HG03520 (cell line): Measurements from ENCODE around the gene DNAL4.
"Not testable (repeated sequence)": the region's sequence is repeated elsewhere in the genome, so short reads cannot be mapped to it uniquely, and the experiment has no call there.

Source experiments
- ATAC-seq: cut with Tn5 transposase; IDR thresholded peaks from one replicate; pipeline ENCODE4 v1.9.1; 2021; ENCODE audit warnings: mild to moderate bottlenecking, moderate library complexity; ENCODE audit not compliant: unreplicated experiment

The DNAL4 gene

GRCh38 chr22:38828191-38828590 is 34.2 kb upstream of the DNAL4 start:
- ATAC-seq = no peak

GRCh38 chr22:38827510-38827909 is 33.6 kb upstream of the DNAL4 start:
- no peak for ATAC-seq

- ATAC-seq = no peak
These were observed 32.9 kb upstream of the DNAL4 start for GRCh38 chr22:38826801-38827200.

- no peak for ATAC-seq
These were observed 32.4 kb upstream of the DNAL4 start for GRCh38 chr22:38826386-38826785.

- ATAC-seq = no peak
These were observed 30.6 kb upstream of the DNAL4 start for GRCh38 chr22:38824585-38824984.

GRCh38 chr22:38823637-38824036 is 29.7 kb upstream of the DNAL4 start:
- ATAC-seq = no peak

GRCh38 chr22:38823076-38823475 is 29.1 kb upstream of the DNAL4 start:
- ATAC-seq = no peak

- ATAC-seq = no peak
These were observed 26.1 kb upstream of the DNAL4 start for GRCh38 chr22:38820020-38820419.

- ATAC-seq = no peak
These were observed 25.5 kb upstream of the DNAL4 start for GRCh38 chr22:38819387-38819940.

GRCh38 chr22:38817196-38817595 is 23.3 kb upstream of the DNAL4 start:
- ATAC-seq = no peak

- ATAC-seq = no peak
These were observed 21.9 kb upstream of the DNAL4 start for GRCh38 chr22:38815842-38816241.

GRCh38 chr22:38811241-38811640 is 17.3 kb upstream of the DNAL4 start:
- ATAC-seq = no peak

GRCh38 chr22:38805041-38805593 is 11.2 kb upstream of the DNAL4 start:
- not testable (repeated sequence) for ATAC-seq

- ATAC-seq = no peak
These were observed 8.8 kb upstream of the DNAL4 start for GRCh38 chr22:38802671-38803121.

GRCh38 chr22:38799265-38800002 is 5.5 kb upstream of the DNAL4 start:
- ATAC-seq = no peak

- no peak for ATAC-seq
These were observed 4.6 kb upstream of the DNAL4 start for GRCh38 chr22:38798496-38798895.

- ATAC-seq = no peak
These were observed 2.5 kb upstream of the DNAL4 start for GRCh38 chr22:38796262-38796957.

- no peak for ATAC-seq
These were observed 1.6 kb upstream of the DNAL4 start for GRCh38 chr22:38795569-38795968.

- no peak for ATAC-seq
These were observed 626 bp downstream of the DNAL4 start for GRCh38 chr22:38793317-38793716.

GRCh38 chr22:38792833-38793232 is 1.1 kb downstream of the DNAL4 start:
- no peak for ATAC-seq

- no peak for ATAC-seq
These were observed 4.3 kb downstream of the DNAL4 start for GRCh38 chr22:38789606-38790005.

- ATAC-seq = no peak
These were observed 5.1 kb downstream of the DNAL4 start for GRCh38 chr22:38788846-38789245.
